ENCODE measurements around the gene VEZT. TPM values are rescaled to one million over a fixed set of nuclear protein-coding genes. Genes with fewer than 3 reads are reported as not detected.

Gene VEZT
- total and polyA plus RNA-seq, 10 of the 15 experiments (the other 5 are each of a cell fraction or from before 2014, with no cell fraction given), result 32.8 to 134 (median 66.2) TPM

- TF ChIP-seq PML (IDR thresholded peaks at IDR 0.05; ENCODE audit: low read length) (no peak), CREM (IDR thresholded peaks at IDR 0.05; ENCODE audit: low read depth) (no peak), YBX1 (IDR thresholded peaks at IDR 0.05) (no peak), BMI1 (IDR thresholded peaks at IDR 0.05; ENCODE audit: borderline replicate concordance) (no peak), BRCA1 (IDR thresholded peaks at IDR 0.05; ENCODE audit: low read depth, low read length) (no peak), SMAD5 (IDR thresholded peaks at IDR 0.05; ENCODE audit: low read depth) (no peak), WRNIP1 (IDR thresholded peaks at IDR 0.05; ENCODE audit: borderline replicate concordance, low read depth, low read length) (no peak), ZNF274 (IDR thresholded peaks at IDR 0.05; ENCODE audit: insufficient read depth, insufficient read length) (no peak)
- TF ChIP-seq, protein P1, sequence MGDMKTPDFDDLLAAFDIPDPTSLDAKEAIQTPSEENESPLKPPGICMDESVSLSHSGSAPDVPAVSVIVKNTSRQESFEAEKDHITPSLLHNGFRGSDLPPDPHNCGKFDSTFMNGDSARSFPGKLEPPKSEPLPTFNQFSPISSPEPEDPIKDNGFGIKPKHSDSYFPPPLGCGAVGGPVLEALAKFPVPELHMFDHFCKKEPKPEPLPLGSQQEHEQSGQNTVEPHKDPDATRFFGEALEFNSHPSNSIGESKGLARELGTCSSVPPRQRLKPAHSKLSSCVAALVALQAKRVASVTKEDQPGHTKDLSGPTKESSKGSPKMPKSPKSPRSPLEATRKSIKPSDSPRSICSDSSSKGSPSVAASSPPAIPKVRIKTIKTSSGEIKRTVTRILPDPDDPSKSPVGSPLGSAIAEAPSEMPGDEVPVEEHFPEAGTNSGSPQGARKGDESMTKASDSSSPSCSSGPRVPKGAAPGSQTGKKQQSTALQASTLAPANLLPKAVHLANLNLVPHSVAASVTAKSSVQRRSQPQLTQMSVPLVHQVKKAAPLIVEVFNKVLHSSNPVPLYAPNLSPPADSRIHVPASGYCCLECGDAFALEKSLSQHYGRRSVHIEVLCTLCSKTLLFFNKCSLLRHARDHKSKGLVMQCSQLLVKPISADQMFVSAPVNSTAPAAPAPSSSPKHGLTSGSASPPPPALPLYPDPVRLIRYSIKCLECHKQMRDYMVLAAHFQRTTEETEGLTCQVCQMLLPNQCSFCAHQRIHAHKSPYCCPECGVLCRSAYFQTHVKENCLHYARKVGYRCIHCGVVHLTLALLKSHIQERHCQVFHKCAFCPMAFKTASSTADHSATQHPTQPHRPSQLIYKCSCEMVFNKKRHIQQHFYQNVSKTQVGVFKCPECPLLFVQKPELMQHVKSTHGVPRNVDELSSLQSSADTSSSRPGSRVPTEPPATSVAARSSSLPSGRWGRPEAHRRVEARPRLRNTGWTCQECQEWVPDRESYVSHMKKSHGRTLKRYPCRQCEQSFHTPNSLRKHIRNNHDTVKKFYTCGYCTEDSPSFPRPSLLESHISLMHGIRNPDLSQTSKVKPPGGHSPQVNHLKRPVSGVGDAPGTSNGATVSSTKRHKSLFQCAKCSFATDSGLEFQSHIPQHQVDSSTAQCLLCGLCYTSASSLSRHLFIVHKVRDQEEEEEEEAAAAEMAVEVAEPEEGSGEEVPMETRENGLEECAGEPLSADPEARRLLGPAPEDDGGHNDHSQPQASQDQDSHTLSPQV (IDR thresholded peaks at IDR 0.05), result no peak
- ChIA-PET POLR2A (no interaction called here), CTCF (no interaction called here), SMC1A (ENCODE audit: uncharacterized antibody, unreplicated experiment) (no interaction called here), RAD21 (ENCODE audit: unreplicated experiment) (interaction anchor here (1.2 kb wide), 1 partner anchor 9 kb away, joined by 3 read pairs; no protein-coding TSS in a partner anchor)
- no peaks in the 10 kb centered on the region for H3K79me2 ChIP-seq (ENCODE audit: control insufficient read depth, insufficient read depth, low read length)
- H3K27ac ChIP-seq (ENCODE audit: control insufficient read depth, insufficient read depth), result no peak overlapping the region
- 57% methylated on average over 4 of the region's 4 CpGs for WGBS (ENCODE audit: insufficient coverage, insufficient replicate concordance, low lambda C conversion rate, missing lambda C conversion rate)
- DNase-seq (ENCODE audit: low read depth, low spot score) (no peak), FAIRE-seq (no peak), ATAC-seq (no peak)
- no peaks in the 10 kb centered on the region for H3K27me3 ChIP-seq (replicated peaks in 1 of 2; ENCODE audit: control insufficient read depth in 2 of 2, insufficient read depth in 2 of 2, low read length in 1 of 2)
- H3K9me3 ChIP-seq (replicated peaks; ENCODE audit: control insufficient read depth, insufficient read depth, low read length), result no peaks in the 10 kb centered on the region
- H3K36me3 ChIP-seq (ENCODE audit: control insufficient read depth in 2 of 2, insufficient read depth in 2 of 2, low read length in 1 of 2), result no peaks in the 10 kb centered on the region
- in situ Hi-C loops (cut with MboI) (no loop called here), intact Hi-C loops (cut with micrococcal nuclease; ENCODE audit: unreplicated experiment) (no loop called here)
- no peaks in the 10 kb centered on the region for H4K20me1 ChIP-seq (ENCODE audit: control insufficient read depth, insufficient read depth)
- no TSS peak for BruUV-seq (replicated peaks)
- H3K4me3 ChIP-seq, result no peak overlapping the region
- no peaks in the 10 kb centered on the region for H3K4me1 ChIP-seq (ENCODE audit: control insufficient read depth, insufficient read depth, low read length)
- no peak overlapping the region for H3K9ac ChIP-seq (ENCODE audit: control insufficient read depth, insufficient read depth, low read length)
- H2AFZ ChIP-seq (ENCODE audit: control insufficient read depth, low read depth, low read length), result no peak overlapping the region
- no peak overlapping the region for H3K4me2 ChIP-seq (ENCODE audit: control insufficient read depth, insufficient read depth)
Observed at GRCh38 chr12:95316798-95317197, 99.2 kb downstream of the VEZT start.
